B cell (primary cell): Measurements from ENCODE around the gene ILK. TPM values are rescaled to one million over a fixed set of nuclear protein-coding genes. Genes with fewer than 3 reads are reported as not detected.
A peak's percentile ranks its signal among the peaks of the same experiment; 100 is the strongest.

Experiments used
- ATAC-seq: fragments of 200-7000 bp; cut with Tn5 transposase; one replicate; pipeline ENCODE4 v1.10.0; 2021; ENCODE audit warnings: low read depth, mild to moderate bottlenecking, moderate number of reproducible peaks, moderate library complexity
- CTCF ChIA-PET: fragments of 350-600 bp; sonication (Branson Sonifier 250); formaldehyde crosslinking; loops from one replicate; lab custom pipeline; 2021; ENCODE audit warnings: antibody characterized with exemption, inconsistent platforms; lab: Charles Lee
- POLR2A ChIA-PET: fragments of 350-600 bp; sonication (Branson Sonifier 250); formaldehyde crosslinking; loops from one replicate; lab custom pipeline; 2021; ENCODE audit warnings: antibody characterized with exemption; lab: Charles Lee
- DNase-seq: peaks from one replicate; pipeline ENCODE4 v3.0.0; 2013
- H2AFZ ChIP-seq: 2 replicates; pipeline ENCODE4 v1.6.1; 2012; ENCODE audit warnings: mild to moderate bottlenecking, low read depth, low read length; ENCODE audit not compliant: insufficient read depth, poor library complexity, severe bottlenecking
- H3K27ac ChIP-seq, 2 donors: 1 replicate in 1 of 2; 2 replicates in 1 of 2; pipeline ENCODE4 v1.5.1; 2012 to 2013; ENCODE audit warnings: low read length in 2 of 2, mild to moderate bottlenecking in 2 of 2, moderate library complexity in 1 of 2
- H3K27me3 ChIP-seq, 4 experiments: fragments of 200-600 bp in 1 of 4; sonication (generic) in 1 of 4; replicated peaks in 1 of 4; 1 replicate in 2 of 4; 2 replicates in 2 of 4; pipeline versions ENCODE4 v1.6.1 to v1.7.0; 2013 to 2016; ENCODE audit warnings: low read length in 3 of 4, mild to moderate bottlenecking in 2 of 4, mixed read lengths in 1 of 4, moderate library complexity in 1 of 4; ENCODE audit not compliant: insufficient read depth in 4 of 4, control insufficient read depth in 3 of 4; ENCODE audit errors: control extremely low read depth in 1 of 4
- H3K36me3 ChIP-seq, 2 experiments: replicated peaks in 1 of 2; 1 replicate in 1 of 2; 2 replicates in 1 of 2; pipeline versions ENCODE4 v1.6.1 to v1.7.1; 2013; ENCODE audit warnings: low read length in 1 of 2; ENCODE audit not compliant: insufficient read depth in 2 of 2, control insufficient read depth in 1 of 2; ENCODE audit errors: control extremely low read depth in 1 of 2, extremely low read depth in 1 of 2
- H3K4me1 ChIP-seq, 2 donors: fragments of 200-600 bp in 1 of 2; sonication (generic) in 1 of 2; 1 replicate in 1 of 2; 2 replicates in 1 of 2; pipeline versions ENCODE4 v1.5.1 to v1.6.1; 2013 to 2017; ENCODE audit warnings: low read length in 2 of 2; ENCODE audit not compliant: control insufficient read depth in 2 of 2, insufficient read depth in 2 of 2
- H3K4me2 ChIP-seq: replicated peaks from 2 replicates; pipeline ENCODE3; 2012; ENCODE audit warnings: mild to moderate bottlenecking, low read depth, low read length; ENCODE audit not compliant: poor library complexity, severe bottlenecking
- H3K4me3 ChIP-seq, 5 experiments: fragments of 200-600 bp in 1 of 5; sonication (generic) in 1 of 5; 1 replicate in 3 of 5; 2 replicates in 2 of 5; pipeline versions ENCODE4 v1.5.1 to v1.7.0; 2011 to 2016; ENCODE audit warnings: low read length in 4 of 5, mild to moderate bottlenecking in 4 of 5, low read depth in 2 of 5, control low read depth in 1 of 5, moderate library complexity in 1 of 5; ENCODE audit not compliant: insufficient read depth in 1 of 5; ENCODE audit errors: control extremely low read depth in 1 of 5, extremely low read depth in 1 of 5
- H3K79me2 ChIP-seq: fragments of 200-600 bp; sonication (generic); one replicate; pipeline ENCODE4 v1.6.0; 2016; ENCODE audit warnings: low read length; ENCODE audit not compliant: control insufficient read depth, insufficient read depth
- H3K9ac ChIP-seq: fragments of 200-600 bp; sonication (generic); 2 replicates; pipeline ENCODE4 v1.6.1; 2017; ENCODE audit warnings: mild to moderate bottlenecking, low read length, moderate library complexity
- H3K9me3 ChIP-seq, 3 donors: one replicate each; pipeline versions ENCODE4 v1.6.1 to v1.7.1; 2013; ENCODE audit warnings: low read length in 2 of 3; ENCODE audit not compliant: control insufficient read depth in 2 of 3, insufficient read depth in 1 of 3; ENCODE audit errors: control extremely low read depth in 1 of 3
- H4K20me1 ChIP-seq: 2 replicates; pipeline ENCODE4 v1.6.0; 2012; ENCODE audit warnings: mild to moderate bottlenecking, low read length; ENCODE audit not compliant: insufficient read depth, control insufficient read depth, poor library complexity, severe bottlenecking
- H3K27ac Mint-ChIP-seq: one replicate; pipeline ENCODE4 v1.8.0; 2021; ENCODE audit warnings: mixed read lengths
- H3K27me3 Mint-ChIP-seq: one replicate; pipeline ENCODE4 v1.8.0; 2021; ENCODE audit warnings: mixed read lengths
- H3K4me1 Mint-ChIP-seq: one replicate; pipeline ENCODE4 v1.8.0; 2021; ENCODE audit warnings: mixed read lengths
- H3K4me3 Mint-ChIP-seq: one replicate; pipeline ENCODE4 v1.8.0; 2021; ENCODE audit warnings: mixed read lengths
- H3K9me3 Mint-ChIP-seq: one replicate; pipeline ENCODE4 v1.8.0; 2022; ENCODE audit warnings: mixed read lengths; ENCODE audit not compliant: insufficient read depth
- EZH2 ChIP-seq: IDR thresholded peaks from 2 replicates; pipeline ENCODE4 v1.6.1; 2012; ENCODE audit warnings: borderline replicate concordance, low read depth, mild to moderate bottlenecking, moderate library complexity, low read length; ENCODE audit not compliant: insufficient read depth, poor library complexity, severe bottlenecking
- WGBS: methylation state at CpG from one replicate; pipeline ENCODE4 v1.1.5; 2013; ENCODE audit warnings: missing lambda C conversion rate; ENCODE audit not compliant: insufficient coverage; 5-methylcytosine and 5-hydroxymethylcytosine counted together
- intact Hi-C: fragments of 100-400 bp; cut with micrococcal nuclease; formaldehyde crosslinking; loops from one replicate; pipeline ENCODE4 v1.10.0; 2022
- polyA plus RNA-seq: library from polyadenylated mRNA; depleted of rRNA; stranded (reverse); fragments of >200 nt; gene quantifications from 2 replicates; pipeline ENCODE4 v1.2.3, GENCODE V29; 2012
- total RNA-seq, 2 donors: library from RNA; stranded (reverse); fragments of 120-200 nt in 1 of 2; gene quantifications; 1 replicate in 1 of 2; 2 replicates in 1 of 2; pipeline versions ENCODE4 v1.2.3 to v1.2.4, GENCODE V29; 2013 to 2022
- TF ChIP-seq, protein P1 (sequence below): fragments of 200-600 bp; IDR thresholded peaks from one replicate; pipeline ENCODE4 v1.8.0; 2022; ENCODE audit warnings: antibody characterized with exemption, mild to moderate bottlenecking

Gene ILK
- total and polyA plus RNA-seq, 2 donors (not counting 1 experiment from before 2014, with no cell fraction given): 88.5 to 131 TPM

DNA sequence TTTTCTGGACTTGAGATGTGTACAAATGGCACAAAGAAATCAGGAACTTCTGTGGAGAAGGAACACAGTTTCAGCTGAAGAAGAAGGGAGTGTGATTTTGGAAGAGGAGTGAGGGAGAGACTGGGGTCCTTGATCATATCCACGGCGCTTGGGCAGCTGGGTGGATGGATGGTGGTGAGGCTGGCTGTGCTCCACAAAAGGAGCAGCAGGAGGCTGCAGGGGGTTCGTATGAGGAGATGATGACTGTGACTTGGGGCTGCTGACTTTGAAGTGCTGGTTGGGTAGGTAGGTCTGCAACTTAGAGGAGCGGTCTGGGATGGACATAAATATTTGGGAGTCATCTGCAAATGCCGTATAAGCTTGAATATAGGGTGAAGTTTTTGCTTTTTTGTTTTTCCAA, 53.4 kb downstream of the ILK start:
- no peak for DNase-seq
- Histone ChIP-seq H3K79me2 (no peaks in the 10 kb centered on the region), H3K4me3 (no peak overlapping the region), H3K4me2 (no peak overlapping the region), H4K20me1 (no peaks in the 10 kb centered on the region), H3K27ac (no peak overlapping the region), H2AFZ (no peak overlapping the region), H3K27me3 (peaks cover 0 to 19% (median 12%) of the 10 kb centered on the region in 4 experiments), H3K4me1 (peaks cover 10 to 12% of the 10 kb centered on the region in 2 donors), H3K36me3 (no peaks in the 10 kb centered on the region), H3K9me3 (no peaks in the 10 kb centered on the region), H3K9ac (no peak overlapping the region)
- H3K9me3 Mint-ChIP-seq: no peaks in the 10 kb centered on the region
- H3K27me3 Mint-ChIP-seq: peaks cover 13% of the 10 kb centered on the region
- CTCF ChIA-PET: interaction anchor here (1.8 to 2.5 kb wide), 2 partner anchors 10 to 45 kb away, joined by 6 to 14 read pairs; partner anchors contain the start of gene TAF10
- POLR2A ChIA-PET: interaction anchor here (0.6 kb wide), 1 partner anchor 14 kb away, joined by 8 read pairs; no protein-coding TSS in a partner anchor
- ATAC-seq: no peak
- 88% methylated on average over 3 of the region's 5 CpGs for WGBS
- intact Hi-C loops: no loop called here
- TF ChIP-seq, protein P1, sequence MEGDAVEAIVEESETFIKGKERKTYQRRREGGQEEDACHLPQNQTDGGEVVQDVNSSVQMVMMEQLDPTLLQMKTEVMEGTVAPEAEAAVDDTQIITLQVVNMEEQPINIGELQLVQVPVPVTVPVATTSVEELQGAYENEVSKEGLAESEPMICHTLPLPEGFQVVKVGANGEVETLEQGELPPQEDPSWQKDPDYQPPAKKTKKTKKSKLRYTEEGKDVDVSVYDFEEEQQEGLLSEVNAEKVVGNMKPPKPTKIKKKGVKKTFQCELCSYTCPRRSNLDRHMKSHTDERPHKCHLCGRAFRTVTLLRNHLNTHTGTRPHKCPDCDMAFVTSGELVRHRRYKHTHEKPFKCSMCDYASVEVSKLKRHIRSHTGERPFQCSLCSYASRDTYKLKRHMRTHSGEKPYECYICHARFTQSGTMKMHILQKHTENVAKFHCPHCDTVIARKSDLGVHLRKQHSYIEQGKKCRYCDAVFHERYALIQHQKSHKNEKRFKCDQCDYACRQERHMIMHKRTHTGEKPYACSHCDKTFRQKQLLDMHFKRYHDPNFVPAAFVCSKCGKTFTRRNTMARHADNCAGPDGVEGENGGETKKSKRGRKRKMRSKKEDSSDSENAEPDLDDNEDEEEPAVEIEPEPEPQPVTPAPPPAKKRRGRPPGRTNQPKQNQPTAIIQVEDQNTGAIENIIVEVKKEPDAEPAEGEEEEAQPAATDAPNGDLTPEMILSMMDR: no peak
- TF ChIP-seq EZH2: no peak
- H3K4me1 Mint-ChIP-seq: peaks cover 9% of the 10 kb centered on the region
- peak overlapping the region; percentile 72 for H3K27ac Mint-ChIP-seq
- peak overlapping the region; percentile 72 for H3K4me3 Mint-ChIP-seq

DNA sequence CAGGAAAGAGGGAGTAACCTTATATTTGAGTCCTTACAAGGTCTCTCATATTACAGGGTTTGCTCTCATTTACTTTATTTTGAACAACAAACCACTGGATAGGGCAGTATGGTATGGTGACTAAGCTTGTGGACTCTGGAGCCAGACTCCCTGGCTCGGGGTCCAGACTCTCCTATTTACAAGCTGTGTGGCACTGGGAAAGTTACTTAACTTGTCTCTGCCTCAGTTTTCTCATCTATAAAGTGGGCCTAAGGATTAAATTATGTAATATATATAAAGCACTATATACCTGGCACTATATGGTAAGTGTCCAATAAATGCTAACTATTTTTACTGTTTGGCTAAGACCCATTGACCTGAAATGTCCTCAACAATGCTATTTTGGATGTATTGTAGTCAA, 53.8 kb downstream of the ILK start:
- Mint-ChIP-seq H3K4me3 (peak overlapping the region; percentile 72), H3K27me3 (peaks cover 13% of the 10 kb centered on the region), H3K4me1 (peaks cover 9% of the 10 kb centered on the region), H3K27ac (no peak overlapping the region), H3K9me3 (no peaks in the 10 kb centered on the region)
- no CpG with 5 or more reads among the region's 1 CpG for WGBS
- ChIA-PET CTCF (interaction anchor here (1.1 to 2.5 kb wide), 3 partner anchors 10 to 45 kb away, joined by 5 to 14 read pairs (median 6); partner anchors contain the start of gene TAF10), POLR2A (no interaction called here)
- Histone ChIP-seq H4K20me1 (no peaks in the 10 kb centered on the region), H3K79me2 (no peaks in the 10 kb centered on the region), H3K9ac (no peak overlapping the region), H3K36me3 (no peaks in the 10 kb centered on the region), H2AFZ (no peak overlapping the region), H3K9me3 (no peaks in the 10 kb centered on the region), H3K27ac (no peak overlapping the region), H3K4me3 (no peak overlapping the region), H3K4me1 (peaks cover 10 to 12% of the 10 kb centered on the region in 2 donors), H3K27me3 (peaks cover 0 to 19% (median 12%) of the 10 kb centered on the region in 4 experiments), H3K4me2 (no peak overlapping the region)
- intact Hi-C loops: no loop called here
- TF ChIP-seq, protein P1: no peak
- TF ChIP-seq EZH2: no peak
- ATAC-seq (no peak), DNase-seq (no peak)
